ENCODE measurements around the gene DISP3.

Gene DISP3

DNA sequence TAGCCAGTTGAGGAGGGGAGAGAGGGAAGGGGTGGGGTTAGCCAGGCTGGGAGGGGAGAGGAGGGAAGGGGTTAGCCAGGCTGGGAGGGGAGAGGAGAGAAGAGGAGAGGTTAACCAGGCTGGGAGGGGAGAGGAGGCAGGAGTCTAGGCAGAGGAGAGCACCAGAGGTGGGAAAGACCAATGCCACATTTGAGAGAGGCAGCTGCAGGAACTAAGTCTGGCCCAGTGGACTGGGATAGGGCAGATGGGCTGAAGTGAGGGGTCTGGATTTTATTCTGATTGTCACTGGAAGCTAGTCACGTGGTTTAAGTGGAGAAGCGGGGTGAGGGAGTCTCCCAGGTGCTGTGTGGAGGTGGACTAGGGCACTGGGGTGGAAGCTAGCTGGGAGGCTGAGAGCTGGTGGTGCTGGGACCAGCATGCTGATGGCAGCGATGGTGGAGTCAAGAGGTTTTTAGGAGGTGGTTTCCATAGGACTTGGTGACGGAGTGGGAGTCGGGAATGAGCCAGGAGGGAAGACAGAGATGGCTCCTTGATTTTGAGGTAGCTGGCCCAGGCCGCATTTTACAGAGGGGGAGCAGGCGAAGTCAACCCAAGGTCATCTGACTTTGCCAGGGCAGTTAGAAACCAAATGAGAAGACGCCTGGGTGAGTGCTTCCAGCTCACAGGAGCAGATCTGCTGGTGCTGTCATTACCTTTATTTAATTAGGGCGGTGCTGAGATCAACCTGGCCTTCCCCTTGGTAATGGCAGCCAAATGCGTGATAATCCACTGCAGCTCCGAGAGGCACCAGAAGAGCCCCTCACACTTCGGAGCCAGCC is 42.8 kb downstream of the DISP3 start:
- TF ChIP-seq ZFX (IDR thresholded peaks at IDR 0.05; ENCODE audit: borderline replicate concordance) = no peak
- TF ChIP-seq, protein P1, sequence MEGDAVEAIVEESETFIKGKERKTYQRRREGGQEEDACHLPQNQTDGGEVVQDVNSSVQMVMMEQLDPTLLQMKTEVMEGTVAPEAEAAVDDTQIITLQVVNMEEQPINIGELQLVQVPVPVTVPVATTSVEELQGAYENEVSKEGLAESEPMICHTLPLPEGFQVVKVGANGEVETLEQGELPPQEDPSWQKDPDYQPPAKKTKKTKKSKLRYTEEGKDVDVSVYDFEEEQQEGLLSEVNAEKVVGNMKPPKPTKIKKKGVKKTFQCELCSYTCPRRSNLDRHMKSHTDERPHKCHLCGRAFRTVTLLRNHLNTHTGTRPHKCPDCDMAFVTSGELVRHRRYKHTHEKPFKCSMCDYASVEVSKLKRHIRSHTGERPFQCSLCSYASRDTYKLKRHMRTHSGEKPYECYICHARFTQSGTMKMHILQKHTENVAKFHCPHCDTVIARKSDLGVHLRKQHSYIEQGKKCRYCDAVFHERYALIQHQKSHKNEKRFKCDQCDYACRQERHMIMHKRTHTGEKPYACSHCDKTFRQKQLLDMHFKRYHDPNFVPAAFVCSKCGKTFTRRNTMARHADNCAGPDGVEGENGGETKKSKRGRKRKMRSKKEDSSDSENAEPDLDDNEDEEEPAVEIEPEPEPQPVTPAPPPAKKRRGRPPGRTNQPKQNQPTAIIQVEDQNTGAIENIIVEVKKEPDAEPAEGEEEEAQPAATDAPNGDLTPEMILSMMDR (IDR thresholded peaks at IDR 0.05) = no peak
- no peak overlapping the region for H3K27ac ChIP-seq

DNA sequence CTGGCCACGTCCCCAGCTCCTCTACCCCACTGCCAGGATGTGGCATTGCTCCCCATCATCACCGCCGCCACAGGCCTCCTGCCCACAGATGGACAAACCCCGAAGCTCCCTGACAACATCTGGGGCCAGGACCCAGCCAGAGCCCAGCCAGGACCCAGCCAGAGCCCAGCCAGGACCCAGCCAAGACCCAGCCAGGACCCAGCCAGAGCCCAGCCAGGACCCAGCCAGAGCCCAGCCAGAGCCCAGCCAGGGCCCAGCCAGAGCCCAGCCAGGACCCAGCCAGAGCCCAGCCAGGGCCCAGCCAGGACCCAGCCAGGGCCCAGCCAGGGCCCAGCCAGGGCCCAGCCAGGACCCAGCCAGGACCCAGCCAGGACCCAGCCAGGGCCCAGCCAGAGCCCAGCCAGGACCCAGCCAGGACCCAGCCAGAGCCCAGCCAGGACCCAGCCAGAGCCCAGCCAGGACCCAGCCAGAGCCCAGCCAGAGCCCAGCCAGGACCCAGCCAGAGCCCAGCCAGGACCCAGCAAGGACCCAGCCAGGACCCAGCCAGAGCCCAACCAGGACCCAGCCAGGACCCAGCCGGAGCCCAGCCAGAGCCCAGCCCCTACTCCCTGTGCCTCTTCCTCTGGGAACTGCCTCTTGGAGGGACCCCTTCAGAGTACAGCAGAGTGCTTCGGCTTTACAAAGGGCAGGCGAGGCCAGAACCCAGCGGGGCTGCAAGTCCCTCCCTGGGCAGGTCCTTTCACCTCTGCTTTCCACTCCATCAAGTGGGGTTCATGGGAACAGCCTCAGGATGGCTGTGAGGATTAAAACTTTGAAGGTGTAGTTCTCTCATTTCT is 43.7 kb downstream of the DISP3 start:
- H3K27ac ChIP-seq = no peak overlapping the region
- TF ChIP-seq, protein P1 (IDR thresholded peaks at IDR 0.05) = no peak
- no peak for TF ChIP-seq ZFX (IDR thresholded peaks at IDR 0.05; ENCODE audit: borderline replicate concordance)

DNA sequence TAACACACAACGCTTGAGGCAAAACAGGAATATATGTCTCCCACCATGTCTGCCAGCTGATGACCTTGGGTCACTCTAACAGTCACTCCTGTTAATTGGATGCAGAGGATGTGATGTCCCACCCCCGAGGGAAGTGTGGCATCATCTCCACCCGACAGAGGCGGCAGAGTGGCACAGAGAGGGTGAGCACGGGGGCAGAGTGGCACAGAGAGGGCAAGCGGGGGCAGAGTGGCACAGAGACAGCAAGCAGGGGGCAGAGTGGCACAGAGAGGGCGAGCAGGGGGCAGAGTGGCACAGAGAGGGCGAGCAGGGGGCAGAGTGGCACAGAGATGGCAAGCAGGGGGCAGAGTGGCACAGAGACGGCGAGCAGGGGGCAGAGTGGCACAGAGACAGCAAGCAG is 44.3 kb downstream of the DISP3 start:
- TF ChIP-seq, protein P1 (IDR thresholded peaks at IDR 0.05) = no peak
- TF ChIP-seq ZFX (IDR thresholded peaks at IDR 0.05; ENCODE audit: borderline replicate concordance) = no peak
- H3K27ac ChIP-seq = no peak overlapping the region

DNA sequence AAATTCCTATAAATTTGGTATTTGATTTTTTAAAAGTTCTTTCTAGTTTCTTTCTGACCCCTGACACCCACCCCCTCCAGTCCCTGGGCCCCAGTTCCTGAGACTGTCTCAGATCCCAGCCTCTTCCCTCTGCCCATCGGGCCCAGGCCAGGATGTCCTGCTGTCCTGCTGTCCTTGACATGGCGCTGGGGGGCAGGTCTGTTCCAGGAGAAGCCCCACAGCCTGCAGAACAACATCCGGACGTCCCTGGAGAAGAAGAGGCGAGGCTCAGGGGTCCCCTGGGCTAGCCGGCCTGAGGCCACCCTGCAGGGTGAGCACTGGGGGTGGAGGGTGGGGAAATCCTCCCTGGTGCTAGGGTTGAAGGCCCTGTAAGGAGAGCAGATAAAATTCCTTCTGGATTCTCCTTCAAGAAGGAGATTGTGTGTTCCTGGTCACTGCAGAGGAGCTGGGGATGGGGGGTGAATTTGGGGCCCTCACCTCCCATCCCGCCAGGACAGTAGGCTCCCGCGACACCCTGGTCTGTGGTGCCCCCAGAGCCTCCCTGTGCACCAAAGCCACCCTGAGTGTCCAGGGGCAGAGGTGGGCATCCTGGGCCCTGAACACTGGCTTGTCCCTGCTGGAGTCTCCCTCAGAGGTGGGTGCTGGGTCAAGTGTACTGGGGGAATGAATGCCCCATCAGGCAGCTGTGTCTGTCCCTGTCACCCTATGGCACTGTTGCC is 45.0 kb downstream of the DISP3 start:
- TF ChIP-seq ZFX (IDR thresholded peaks at IDR 0.05; ENCODE audit: borderline replicate concordance) = no peak
- TF ChIP-seq, protein P1 (IDR thresholded peaks at IDR 0.05) = no peak
- H3K27ac ChIP-seq = no peak overlapping the region

DNA sequence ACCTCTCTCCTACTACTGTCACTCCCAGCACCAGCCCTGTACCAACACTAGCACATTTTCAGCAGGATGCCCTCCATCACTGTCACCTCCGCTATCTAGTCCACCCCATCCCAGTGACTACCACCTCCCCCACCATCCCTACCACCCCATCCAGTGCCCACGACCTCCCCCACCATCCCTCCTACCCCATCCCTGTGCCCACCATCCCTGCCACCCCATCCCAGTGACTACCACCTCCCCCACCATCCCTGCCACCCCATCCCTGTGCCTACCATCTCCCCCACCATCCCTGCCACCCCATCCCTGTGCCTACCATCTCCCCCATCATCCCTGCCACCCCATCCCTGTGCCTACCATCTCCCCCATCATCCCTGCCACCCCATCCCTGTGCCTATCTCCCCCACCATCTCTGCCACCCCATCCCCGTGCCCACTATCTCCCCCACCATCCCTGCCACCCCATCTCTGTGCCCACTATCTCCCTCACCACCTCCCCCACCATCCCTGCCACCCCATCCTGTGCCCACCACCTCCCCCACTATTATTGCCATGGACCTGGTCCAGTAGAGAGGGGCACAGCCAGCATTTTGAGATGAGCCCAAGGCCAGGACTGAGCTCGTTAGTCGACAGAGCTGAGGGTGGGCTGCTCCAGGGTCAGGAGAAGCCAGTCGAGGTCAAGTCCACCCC is 45.7 kb downstream of the DISP3 start:
- TF ChIP-seq, protein P1 (IDR thresholded peaks at IDR 0.05) = no peak
- no peak for TF ChIP-seq ZFX (IDR thresholded peaks at IDR 0.05; ENCODE audit: borderline replicate concordance)
- H3K27ac ChIP-seq = no peak overlapping the region

DNA sequence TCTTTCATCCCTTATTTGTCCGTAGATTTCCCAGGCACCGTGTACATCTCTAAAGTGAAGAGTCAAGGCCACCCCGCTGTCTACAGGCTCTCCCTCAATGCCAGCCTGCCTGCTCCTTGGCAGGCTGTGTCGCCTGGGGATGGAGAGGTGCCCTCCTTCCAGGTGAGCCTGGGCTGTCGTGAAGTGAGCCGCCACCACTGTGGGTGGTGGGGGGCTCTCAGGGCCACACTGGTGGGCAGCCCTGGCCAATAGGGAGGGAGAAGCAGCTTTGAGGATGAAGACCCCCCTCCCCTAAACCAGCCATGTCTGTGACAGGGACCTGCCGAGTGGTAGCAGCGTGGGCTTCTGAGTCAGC is 46.2 kb downstream of the DISP3 start:
- TF ChIP-seq, protein P1 (IDR thresholded peaks at IDR 0.05) = no peak
- TF ChIP-seq ZFX (IDR thresholded peaks at IDR 0.05; ENCODE audit: borderline replicate concordance) = no peak
- H3K27ac ChIP-seq = no peak overlapping the region

Data from 22Rv1 (cell line).